HepG2 (cell line): Measurements from ENCODE around the gene RTEL1. TPM values are rescaled to one million over a fixed set of nuclear protein-coding genes. Genes with fewer than 3 reads are reported as not detected.
A peak's percentile ranks its signal among the peaks of the same experiment; 100 is the strongest.

Source experiments
- ADNP ChIP-seq: sonication (generic); formaldehyde crosslinking; IDR thresholded peaks from 2 replicates; pipeline ENCODE4 v1.4.0; 2020; ENCODE audit warnings: missing genetic modification reagents
- BCLAF1 ChIP-seq: fragments of 450-650 bp; IDR thresholded peaks from 2 replicates; pipeline ENCODE4 v1.6.1; 2017; ENCODE audit warnings: mild to moderate bottlenecking
- DNMT3B ChIP-seq: conservative IDR thresholded peaks from 2 replicates; pipeline ENCODE4 v1.6.1; 2016; ENCODE audit warnings: missing biosample characterization, control low read depth
- DPF2 ChIP-seq: sonication (generic); formaldehyde crosslinking; IDR thresholded peaks from 2 replicates; pipeline ENCODE4 v1.4.0; 2020; ENCODE audit warnings: mild to moderate bottlenecking, low read depth, missing genetic modification reagents, borderline replicate concordance
- E2F2 ChIP-seq: sonication (generic); formaldehyde crosslinking; IDR thresholded peaks from 2 replicates; pipeline ENCODE4 v1.4.0; 2020; ENCODE audit warnings: missing genetic modification reagents, borderline replicate concordance
- HMG20B ChIP-seq: conservative IDR thresholded peaks from 2 replicates; pipeline ENCODE4 v1.6.1; 2016; ENCODE audit warnings: missing genetic modification reagents, missing compliant biosample characterization
- JUND ChIP-seq: sonication (generic); formaldehyde crosslinking; IDR thresholded peaks from 2 replicates; pipeline ENCODE4 v1.8.0; 2022; ENCODE audit warnings: mild to moderate bottlenecking, missing genetic modification reagents
- LRRFIP1 ChIP-seq: sonication (generic); formaldehyde crosslinking; conservative IDR thresholded peaks from 2 replicates; pipeline ENCODE4 v1.4.0; 2020; ENCODE audit warnings: missing genetic modification reagents
- NFE2L1 ChIP-seq: sonication (generic); formaldehyde crosslinking; IDR thresholded peaks from 2 replicates; pipeline ENCODE4 v1.4.0; 2020; ENCODE audit warnings: missing genetic modification reagents, mild to moderate bottlenecking, borderline replicate concordance
- SKI ChIP-seq: fragments of 450-650 bp; IDR thresholded peaks from one replicate; pipeline ENCODE4 v1.6.1; 2018; ENCODE audit warnings: mild to moderate bottlenecking; ENCODE audit not compliant: partially characterized antibody
- TARDBP ChIP-seq: sonication (generic); formaldehyde crosslinking; IDR thresholded peaks from 2 replicates; pipeline ENCODE4 v1.8.0; 2022; ENCODE audit warnings: mild to moderate bottlenecking, missing genetic modification reagents
- WIZ ChIP-seq: sonication (generic); formaldehyde crosslinking; IDR thresholded peaks from 2 replicates; pipeline ENCODE4 v1.5.1; 2020; ENCODE audit warnings: mild to moderate bottlenecking, missing genetic modification reagents
- ZBTB3 ChIP-seq: sonication (generic); formaldehyde crosslinking; IDR thresholded peaks from 2 replicates; pipeline ENCODE4 v1.4.0; 2020; ENCODE audit warnings: low read depth, mild to moderate bottlenecking, moderate library complexity, missing genetic modification reagents, borderline replicate concordance
- ZBTB46 ChIP-seq: sonication (generic); formaldehyde crosslinking; IDR thresholded peaks from 2 replicates; pipeline ENCODE4 v1.4.0; 2020; ENCODE audit warnings: mild to moderate bottlenecking, missing genetic modification reagents, borderline replicate concordance
- ZNF224 ChIP-seq: sonication (generic); formaldehyde crosslinking; IDR thresholded peaks from 2 replicates; pipeline ENCODE4 v1.5.0; 2020; ENCODE audit warnings: mild to moderate bottlenecking, missing genetic modification reagents
- ZNF335 ChIP-seq: sonication (generic); formaldehyde crosslinking; IDR thresholded peaks from 2 replicates; pipeline ENCODE4 v1.4.0; 2020; ENCODE audit warnings: missing genetic modification reagents
- ZNF576 ChIP-seq: sonication (generic); formaldehyde crosslinking; IDR thresholded peaks from 2 replicates; pipeline ENCODE4 v1.4.0; 2020; ENCODE audit warnings: mild to moderate bottlenecking, missing genetic modification reagents
- ZNF670 ChIP-seq: sonication (generic); formaldehyde crosslinking; IDR thresholded peaks from 2 replicates; pipeline ENCODE4 v1.8.0; 2022; ENCODE audit warnings: mild to moderate bottlenecking, missing genetic modification reagents, borderline replicate concordance
- ZNF674 ChIP-seq: sonication (generic); formaldehyde crosslinking; IDR thresholded peaks from 2 replicates; pipeline ENCODE4 v1.5.0; 2020; ENCODE audit warnings: low read depth, mild to moderate bottlenecking, missing genetic modification reagents
- ZNF878 ChIP-seq: sonication (generic); formaldehyde crosslinking; IDR thresholded peaks from 2 replicates; pipeline ENCODE4 v1.8.1; 2023; ENCODE audit warnings: mild to moderate bottlenecking, missing genetic modification reagents, moderate library complexity
- polyA plus RNA-seq, 8 experiments: library from polyadenylated mRNA; depleted of rRNA in 3 of 8; stranded (reverse) in 7 of 8; unstranded in 1 of 8; fragments of >200 nt; fragmentation: Illumina TruSeq in 4 of 8; extraction: Trizol in 4 of 8; gene quantifications; 2 replicates each; pipeline versions ENCODE4 v1.2.1 to v1.2.3, GENCODE V29; 2011 to 2016; ENCODE audit warnings: low read depth in 4 of 8, missing spikeins in 1 of 8, mixed read lengths in 1 of 8; ENCODE audit not compliant: insufficient read depth in 1 of 8
- total RNA-seq, 5 experiments: library from RNA; depleted of rRNA; stranded (reverse); fragments of >200 nt; fragmentation: Illumina TruSeq; extraction: Trizol; gene quantifications; 2 replicates each; pipeline ENCODE4 v1.2.3, GENCODE V29; 2016; ENCODE audit warnings: low read depth in 1 of 5

Gene RTEL1
- total and polyA plus RNA-seq, 2 of the 13 experiments (the other 11 are each of a cell fraction or from before 2014, with no cell fraction given): 21.8 to 36.4 TPM

- peak; percentile 99 for TF ChIP-seq TARDBP (CRISPR knock-in tag)
- no peak for TF ChIP-seq ZNF576
- TF ChIP-seq BCLAF1: no peak
- no peak for TF ChIP-seq NFE2L1 (CRISPR knock-in tag)
- TF ChIP-seq ADNP: no peak; the same call in 1 of the 2 replicates
- 0 out of 2 replicates have a peak, but pooled peaks have one; percentile 58 for TF ChIP-seq LRRFIP1 (CRISPR knock-in tag)
- peak; percentile 73; the same call in 1 of the 2 replicates for TF ChIP-seq DNMT3B (CRISPR knock-in tag)
- TF ChIP-seq ZBTB46 (CRISPR knock-in tag): no peak; the same call in 1 of the 2 replicates
- TF ChIP-seq ZNF674 (CRISPR knock-in tag): 0 out of 2 replicates have a peak, but pooled peaks have one; percentile 68
- 0 out of 2 replicates have a peak, but pooled peaks have one; percentile 48 for TF ChIP-seq ZBTB3
- peak; percentile 91 for TF ChIP-seq HMG20B
- no peak for TF ChIP-seq ZNF224 (CRISPR knock-in tag)
- peak; percentile 93; the same call in 1 of the 2 replicates for TF ChIP-seq ZNF878
- TF ChIP-seq ZNF335 (CRISPR knock-in tag): peak; percentile 94
- 0 out of 2 replicates have a peak, but pooled peaks have one; percentile 71 for TF ChIP-seq E2F2 (CRISPR knock-in tag)
- peak; percentile 98 for TF ChIP-seq ZNF670 (CRISPR knock-in tag)
- TF ChIP-seq WIZ (CRISPR knock-in tag): peak; percentile 69; the same call in 1 of the 2 replicates
- TF ChIP-seq SKI: no peak
- TF ChIP-seq DPF2 (CRISPR knock-in tag): peak; percentile 24; the same call in 1 of the 2 replicates
- peak; percentile 60 for TF ChIP-seq JUND
These were observed 29.7 kb upstream of the RTEL1 start (continued) for GRCh38 chr20:63628246-63628975.
